GM19238 (cell line): Measurements from ENCODE around the gene DRAM1.
"Not testable (repeated sequence)": the region's sequence is repeated elsewhere in the genome, so short reads cannot be mapped to it uniquely, and the experiment has no call there.

Experiments
- DNase-seq: peaks from one replicate; pipeline ENCODE4 v3.0.0; 2011; ENCODE audit warnings: low spot score; ENCODE audit not compliant: insufficient read length

Gene DRAM1

DNA sequence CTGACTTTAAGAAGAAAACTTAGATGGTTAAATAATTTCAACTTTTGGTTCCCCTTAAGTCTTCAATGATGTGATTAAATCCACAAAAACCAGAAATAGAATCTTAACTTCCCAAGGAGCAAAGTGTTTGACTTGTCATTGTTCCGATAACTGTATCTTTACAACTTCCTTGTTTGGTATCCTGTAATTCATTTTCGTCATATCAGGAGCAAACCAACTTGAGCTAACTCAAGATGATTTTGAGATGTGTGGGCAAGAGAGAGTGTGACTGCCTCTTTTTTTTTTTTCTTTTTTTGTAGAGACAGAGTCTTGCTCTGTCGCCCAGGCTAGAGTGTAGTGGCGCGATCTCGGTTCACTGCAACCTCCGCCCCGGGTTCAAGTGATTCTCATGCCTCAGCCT is 25.3 kb downstream of the DRAM1 start:
- DNase-seq = no peak

DNA sequence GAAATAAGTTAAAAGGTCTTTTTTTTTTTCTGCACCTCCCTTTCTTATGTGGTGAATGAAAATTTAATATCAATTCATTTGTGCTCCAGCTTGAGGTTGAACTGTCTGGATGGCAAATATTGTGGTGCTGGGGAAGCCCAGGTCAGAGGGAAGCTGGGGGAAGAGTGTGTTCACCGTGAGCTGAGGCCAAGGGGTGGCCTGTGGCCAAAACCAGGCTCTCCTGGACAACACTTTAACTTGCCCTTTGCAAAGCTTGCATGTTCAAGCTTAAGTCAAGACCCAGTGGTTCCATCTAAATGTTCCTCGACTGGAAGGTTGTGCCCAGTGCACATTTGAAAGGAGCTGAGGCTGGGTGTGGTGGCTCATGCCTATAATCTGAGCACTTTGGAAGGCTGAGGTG is 28.8 kb downstream of the DRAM1 start:
- no peak for DNase-seq

DNA sequence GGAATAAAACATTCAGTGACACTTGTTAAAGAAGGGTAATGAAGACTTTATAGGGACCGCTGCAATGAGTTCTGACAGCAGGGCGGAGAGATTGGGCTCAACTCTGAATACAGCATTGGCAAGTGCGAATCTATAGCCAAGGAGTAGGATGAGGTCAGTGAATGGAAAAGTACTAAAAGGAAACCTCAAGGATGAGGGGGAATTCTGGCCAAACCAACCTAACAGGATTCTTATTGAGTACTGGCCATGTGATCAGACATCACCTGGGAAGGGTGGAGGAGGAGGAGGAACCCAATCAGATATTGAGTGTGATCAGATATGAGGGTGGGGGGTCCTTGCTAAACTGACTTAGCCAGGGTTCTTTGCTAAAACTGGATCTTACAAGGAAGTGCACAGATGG is 31.0 kb downstream of the DRAM1 start:
- no peak for DNase-seq

DNA sequence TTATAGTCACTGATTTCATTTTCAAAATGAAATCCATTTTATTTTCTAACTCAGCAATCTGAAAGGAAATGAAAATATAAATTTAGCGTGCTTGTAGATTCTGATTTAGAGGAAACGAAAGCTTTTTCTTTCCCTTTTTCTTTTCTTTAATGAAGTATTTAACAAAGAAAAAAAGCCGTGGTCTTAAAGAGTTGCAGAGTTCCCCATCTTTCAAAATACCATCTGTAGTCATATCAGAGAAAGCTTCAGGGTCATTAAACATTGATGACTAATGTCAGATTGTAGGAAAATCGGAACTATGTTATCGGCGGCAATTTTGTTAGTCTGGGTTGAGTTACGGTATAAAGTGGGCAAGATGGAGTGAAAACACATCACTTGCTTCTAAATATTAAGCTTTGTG is 32.3 kb downstream of the DRAM1 start:
- DNase-seq = no peak

DNA sequence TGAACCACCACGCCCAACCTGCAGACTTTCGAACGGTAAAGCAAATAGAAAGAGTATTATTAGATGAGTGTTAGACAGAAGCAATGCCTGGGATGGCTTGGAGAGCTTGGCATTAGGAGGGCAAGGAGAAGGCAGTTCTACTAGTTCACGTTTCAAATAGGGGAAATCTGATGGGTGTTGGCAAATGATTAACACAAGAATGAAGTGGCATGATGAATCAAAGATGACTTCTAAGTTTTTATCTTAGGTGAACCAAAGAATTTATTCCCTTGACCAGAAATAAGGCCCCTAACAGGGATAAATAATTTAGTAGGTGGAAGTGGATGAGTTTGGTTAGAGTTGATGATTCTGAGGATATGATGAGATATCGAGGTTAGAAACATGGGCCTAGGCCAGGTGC is 38.5 kb downstream of the DRAM1 start:
- DNase-seq = no peak

DNA sequence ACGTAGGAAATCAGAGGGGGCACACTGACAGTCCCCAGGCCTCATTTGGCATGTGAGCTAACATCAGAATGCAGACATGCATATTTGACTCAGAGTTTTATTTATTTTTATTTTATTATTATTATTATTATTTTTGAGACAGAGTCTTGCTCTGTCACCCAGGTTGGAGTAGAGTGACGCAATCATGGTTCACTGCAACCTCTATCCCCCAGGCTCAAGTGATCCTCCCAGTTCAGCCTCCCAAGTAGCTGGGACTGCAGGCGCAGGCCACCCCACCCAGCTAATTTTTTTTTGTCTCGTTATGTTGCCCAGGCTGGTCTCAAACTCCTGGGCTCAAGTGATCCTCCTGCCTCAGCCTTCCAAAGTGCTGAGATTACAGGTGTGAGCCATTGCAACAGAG is 41.4 kb downstream of the DRAM1 start:
- DNase-seq = not testable (repeated sequence)

DNA sequence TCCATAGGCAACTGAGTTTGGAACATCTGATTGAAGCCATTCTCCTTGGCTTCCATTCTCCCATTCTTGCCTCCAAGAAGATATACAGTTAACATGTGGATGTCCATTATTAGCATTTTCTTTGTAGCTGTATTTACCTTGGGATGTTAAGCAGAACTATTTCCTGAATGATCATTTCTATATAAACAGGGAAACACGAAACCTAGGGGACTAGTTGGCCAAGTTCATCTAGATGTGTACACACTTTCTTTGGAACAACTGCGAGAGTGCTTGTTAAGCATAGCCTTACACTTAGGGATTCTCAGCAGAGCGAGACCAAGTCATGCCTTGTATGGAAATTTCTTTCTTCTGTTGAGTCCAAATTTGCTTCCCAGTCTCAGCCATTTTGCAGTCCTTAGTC is 42.1 kb downstream of the DRAM1 start:
- no peak for DNase-seq

DNA sequence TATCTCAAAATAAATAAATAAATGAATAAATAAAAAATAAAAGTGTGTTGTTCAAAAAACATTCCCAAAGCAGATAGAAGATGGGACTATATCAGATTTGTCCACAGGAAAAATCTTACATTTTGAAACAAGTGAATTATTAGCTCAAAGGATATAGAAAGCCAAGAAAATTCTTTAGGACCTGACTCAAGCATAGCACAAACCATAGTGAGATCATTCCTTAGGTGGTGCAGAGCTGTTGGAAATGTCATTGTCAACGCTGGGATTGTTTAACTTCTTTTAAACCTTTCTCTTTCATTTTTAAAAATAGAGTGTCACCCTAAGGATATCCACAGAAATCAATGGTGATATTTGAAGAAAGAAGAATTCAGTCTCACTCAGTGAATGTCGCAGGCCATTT is 43.5 kb downstream of the DRAM1 start:
- DNase-seq = no peak

DNA sequence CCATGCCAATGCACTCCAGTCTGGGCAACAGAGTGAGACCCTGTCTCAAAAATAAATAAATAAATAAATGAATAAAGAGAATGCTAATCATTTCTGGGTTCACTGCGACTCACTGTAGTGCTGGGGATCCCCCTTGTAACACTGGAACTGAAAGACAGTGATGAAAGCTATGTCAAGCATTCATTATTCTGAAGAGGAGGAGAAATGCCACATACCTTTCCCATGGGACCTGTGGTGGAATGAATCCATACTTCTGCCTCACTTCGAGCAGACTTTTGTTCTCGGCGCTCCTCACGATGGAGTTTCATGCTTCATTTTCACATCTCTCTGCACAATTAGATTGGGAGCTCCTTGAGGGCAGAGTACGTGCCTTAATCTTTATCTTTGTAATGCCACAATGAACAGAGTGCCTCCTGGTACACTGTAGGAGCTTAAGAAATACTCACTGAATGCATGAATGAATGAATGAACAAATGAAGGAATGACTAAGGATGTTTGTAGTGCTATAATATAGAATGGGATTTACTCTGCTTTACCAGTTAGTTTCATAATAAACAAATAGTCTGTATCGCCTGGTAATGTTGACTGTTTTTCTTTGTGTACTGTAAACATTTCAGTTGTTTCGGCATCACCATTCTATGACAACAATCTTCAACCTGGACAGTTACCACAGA is 45.8 kb downstream of the DRAM1 start:
- no peak for DNase-seq

DNA sequence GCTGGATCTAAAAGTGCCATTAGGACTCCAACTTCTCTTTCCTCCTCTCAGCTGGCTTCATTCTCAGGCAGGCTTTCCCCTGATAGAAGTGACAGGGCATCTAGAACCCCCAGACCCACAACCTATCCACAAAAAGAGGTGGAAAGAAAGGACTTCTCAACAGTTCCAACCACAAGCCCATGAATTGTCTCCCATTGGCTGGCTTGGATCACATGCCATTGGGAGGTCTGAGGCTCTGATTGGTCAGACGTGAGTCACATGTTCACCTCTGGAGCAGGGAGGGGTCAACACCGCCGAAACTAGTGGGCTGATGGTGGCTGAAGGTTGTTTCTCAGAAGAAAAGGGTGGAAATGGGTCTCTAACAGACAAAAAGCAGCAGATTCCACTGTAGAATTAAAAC is 47.2 kb downstream of the DRAM1 start:
- DNase-seq = no peak

DNA sequence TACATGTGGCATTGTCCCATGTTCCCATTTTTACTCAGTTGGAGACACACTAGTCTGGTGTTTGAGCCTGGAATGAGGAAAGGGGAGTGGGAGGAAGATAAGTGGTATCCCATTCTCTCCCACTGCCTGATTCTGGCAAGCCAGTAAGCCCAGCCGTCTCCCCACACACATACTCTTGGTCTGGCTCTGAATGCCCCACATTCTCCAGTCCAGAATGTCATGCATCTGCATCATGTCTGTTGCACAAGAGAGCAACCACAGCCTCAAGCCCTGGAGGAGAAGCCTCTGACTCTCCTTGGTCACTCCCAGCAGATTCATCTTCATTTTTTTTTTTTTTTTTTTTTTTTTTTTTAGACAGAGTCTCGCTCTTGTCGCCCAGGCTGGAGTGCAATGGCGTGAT is 48.0 kb downstream of the DRAM1 start:
- no peak for DNase-seq

DNA sequence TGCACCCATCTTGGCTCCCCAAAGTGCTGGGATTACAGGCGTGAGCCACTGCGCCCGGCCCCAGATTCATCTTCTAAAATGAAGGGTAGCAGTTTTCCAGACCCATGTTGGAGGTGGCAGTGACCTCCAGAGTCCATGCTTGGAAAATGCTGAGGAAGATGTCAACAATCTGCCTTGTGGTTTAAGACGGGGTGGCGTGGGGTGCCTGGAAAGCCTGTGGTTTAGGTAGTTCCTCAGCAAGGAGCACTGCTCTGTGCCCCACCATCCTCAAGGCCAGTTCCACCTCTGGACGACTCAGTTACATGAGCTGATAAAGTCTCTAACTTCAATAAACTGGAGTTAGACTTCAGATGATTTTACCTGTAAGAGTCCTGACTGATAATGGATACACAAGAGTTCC is 48.6 kb downstream of the DRAM1 start:
- DNase-seq = no peak

DNA sequence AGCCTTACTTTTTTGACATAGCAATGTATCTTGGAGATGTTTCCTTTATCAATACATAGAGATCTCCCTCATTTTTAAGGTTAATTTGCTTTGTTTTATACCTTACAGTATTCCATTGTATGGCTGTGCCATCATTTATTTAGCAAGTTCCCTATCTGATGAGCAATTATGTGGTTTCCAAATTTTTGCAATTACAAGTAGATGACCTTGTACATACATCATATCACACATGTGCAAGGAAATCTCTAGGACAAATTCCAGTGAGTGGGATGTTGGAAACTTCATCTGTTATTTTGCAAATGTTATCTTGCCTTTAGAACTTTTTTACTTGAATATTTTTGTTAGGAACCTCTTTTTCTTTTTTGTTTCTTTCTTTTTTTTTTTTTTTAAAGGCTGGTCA is 49.7 kb downstream of the DRAM1 start:
- no peak for DNase-seq

DNA sequence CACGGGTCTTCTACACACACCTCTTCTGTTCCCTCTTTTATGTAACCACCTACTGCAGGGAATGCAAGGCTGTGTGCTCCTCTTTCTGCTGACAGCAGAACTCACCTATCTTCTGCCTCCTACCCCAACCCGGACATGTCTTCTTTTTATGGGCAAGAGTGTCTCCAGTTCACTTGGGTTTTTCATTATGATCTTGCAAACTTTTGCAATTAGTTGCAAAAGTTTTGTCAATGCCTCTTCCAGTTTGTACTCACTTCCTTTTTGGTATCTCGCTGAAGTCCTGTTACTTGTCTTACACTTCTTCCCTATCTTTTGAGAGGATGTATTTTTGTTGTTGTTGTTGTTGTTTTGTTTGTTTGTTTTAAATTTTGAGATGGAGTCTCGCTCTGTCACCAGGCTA is 50.6 kb downstream of the DRAM1 start:
- DNase-seq = no peak

DNA sequence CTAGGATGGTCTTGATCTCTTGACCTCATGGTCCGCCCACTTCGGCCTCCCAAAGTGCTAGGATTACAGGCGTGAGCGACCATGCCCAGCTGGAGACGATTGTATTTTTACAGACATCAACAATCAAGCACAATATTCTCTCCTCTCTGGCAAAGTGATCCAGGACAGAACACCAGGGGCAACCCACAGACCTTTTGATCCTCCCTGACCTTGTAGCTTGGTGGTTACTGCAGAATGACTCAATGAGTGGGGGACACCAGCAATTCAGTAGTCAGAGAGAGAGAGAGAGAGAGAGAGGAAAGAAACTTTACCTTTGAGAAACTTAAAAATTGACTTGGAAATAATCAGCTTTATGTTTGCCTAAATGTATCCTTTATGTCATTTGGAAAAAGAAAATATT is 51.2 kb downstream of the DRAM1 start:
- DNase-seq = no peak

DNA sequence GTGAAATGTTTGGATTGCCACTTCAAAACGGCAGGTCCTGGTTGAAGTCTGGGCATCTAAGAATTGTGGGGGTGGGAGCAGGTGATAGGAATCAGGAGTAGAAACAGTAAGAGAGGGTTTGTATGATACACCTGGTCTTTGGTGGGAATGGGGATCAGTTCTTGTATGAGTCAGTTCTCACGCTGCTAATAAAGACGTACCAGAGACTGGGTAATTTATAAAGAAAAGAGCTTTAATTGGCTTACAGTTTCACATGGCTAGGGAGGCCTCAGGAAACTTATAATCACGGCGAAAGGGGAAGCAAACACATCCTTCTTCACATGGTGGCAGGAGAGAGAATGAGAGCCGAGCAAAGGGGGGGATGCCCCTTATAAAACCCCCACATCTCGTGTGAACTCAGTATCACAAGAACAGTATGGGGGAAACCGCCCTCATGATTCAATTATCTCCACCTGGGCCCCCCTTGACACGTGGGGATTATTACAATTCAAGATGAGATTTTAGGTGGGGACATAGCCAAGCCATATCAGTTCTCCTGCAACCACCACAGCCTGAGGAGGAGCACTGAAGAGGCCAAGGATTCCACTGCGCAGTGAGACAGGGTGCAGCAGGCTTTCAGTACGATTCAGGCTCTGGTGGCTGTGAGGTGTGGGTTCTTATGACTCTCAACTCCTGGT is 52.1 kb downstream of the DRAM1 start:
- no peak for DNase-seq

DNA sequence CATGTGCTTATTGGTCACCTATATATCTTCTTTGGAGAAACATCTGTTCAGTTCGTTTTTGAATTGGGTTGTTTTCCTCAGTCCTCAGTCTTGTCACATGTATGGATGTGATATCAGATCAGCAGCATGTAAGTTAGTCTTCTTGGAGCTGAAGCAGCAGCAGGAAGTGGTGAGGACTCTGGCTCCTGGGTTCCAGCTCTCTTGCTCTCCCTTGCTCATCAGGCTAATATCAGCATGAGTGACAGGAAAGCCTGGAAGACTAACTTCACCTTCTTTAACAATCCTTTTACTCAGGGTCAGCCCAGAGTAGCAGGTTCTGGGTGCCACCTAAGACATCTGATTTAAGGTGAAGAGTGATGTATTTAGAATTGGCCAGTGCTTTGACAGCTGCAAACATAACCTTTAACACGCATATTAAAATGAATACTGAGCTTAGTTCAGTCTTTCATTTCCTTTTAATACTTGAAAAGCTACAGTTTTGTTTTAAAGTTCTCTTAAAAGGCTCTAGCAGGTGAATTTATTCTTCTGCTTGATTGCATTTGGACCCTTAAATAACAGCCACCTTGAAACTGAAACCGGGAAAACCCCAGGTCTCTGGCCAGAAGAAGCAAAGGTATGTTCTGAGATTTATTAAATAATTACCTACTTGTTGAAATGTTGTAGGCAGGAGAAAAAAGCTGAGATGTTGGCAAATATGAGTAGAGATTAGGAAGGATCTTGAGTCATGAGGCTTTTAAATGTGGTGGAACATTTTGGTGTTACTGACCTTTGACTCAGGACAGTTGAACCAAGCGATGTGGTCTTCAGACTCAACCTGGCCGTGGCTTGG is 54.3 kb downstream of the DRAM1 start:
- DNase-seq = no peak

DNA sequence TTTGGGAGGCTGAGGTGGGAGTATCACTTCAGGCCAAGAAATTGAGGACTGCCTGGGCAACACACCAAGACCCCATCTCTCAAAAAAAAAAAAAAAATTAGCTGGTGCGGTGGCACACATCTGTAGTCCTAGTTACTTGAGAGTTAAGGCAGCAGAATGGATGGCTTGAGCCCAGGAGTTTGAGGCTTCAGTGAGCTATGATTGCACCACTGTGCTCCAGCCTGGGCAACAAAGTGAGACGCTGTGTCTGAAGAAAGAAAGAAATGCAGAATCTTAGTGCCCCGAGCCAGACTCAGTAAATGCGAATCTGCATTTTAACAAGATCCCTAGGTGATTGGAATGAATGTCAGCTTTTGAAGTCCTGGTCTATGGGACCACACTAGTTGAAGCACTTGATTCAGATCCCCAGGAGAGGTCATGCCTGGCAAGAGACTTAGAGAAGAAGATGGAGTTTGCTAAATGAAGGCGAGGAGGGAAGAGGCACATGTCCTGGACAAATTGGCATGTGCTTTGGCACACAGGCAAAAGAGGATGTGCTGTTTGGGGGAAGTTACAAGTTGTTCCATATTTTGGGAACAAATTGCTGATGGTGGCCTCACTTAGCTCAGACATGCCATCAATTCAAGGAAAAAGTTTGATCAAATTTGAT is 56.6 kb downstream of the DRAM1 start:
- no peak for DNase-seq

DNA sequence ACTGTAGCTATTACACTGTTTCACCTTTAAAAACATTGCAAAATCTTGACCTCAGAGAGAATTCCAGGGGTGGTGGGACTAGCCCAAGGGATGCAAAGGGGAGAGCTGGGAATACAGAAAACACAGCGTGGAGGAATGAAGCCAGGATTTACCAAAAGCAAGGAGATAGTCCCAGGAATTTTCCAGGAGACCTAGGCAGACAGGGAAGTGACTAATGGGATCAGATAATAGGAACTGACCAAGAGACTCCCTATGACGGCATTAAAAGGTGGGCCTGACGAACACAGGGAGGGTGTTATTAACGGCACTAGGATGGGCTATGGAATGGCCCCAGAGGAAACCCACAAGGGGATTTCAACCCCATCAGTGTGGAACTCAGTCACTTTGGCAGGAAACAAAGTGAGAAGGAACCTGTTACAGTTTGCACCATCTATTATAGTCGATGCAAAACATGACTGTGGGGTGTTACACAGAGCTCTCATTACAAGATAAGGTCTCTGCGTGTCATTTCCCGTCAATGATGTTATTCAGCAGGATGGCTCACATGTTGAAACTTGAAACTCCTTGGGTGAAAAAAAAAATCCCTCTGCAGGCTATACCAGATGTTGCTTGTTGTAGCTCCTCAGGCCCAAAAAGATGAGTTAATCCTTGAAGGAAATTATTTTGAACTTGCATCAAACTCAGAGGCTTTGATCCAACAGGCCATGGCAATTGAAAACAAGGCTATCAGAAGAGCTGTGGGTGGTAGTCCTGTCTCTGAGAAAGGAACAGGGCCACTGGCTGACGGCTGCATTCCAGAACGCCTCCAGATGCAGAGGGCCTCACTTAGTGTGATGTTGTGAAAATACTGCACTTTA is 58.7 kb downstream of the DRAM1 start:
- DNase-seq = no peak

DNA sequence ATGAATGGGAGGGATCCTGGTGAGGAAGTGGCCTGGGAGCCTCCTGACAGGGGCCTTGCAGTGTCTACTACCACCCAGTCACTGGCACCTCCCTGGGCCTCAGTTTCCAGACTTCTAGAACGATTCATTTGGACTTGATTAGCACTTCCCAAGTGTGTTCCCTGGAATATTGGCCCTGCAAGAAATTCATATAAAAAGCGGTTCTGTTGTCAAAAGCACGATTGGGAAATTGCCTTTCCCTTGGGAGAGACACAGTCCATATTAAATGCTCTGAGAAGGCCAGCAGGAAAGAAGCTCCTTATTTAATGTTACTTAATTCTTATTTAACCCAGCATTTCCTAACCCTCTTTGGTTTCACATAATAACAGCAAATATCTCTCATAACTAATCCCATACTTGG is 61.9 kb downstream of the DRAM1 start:
- DNase-seq = no peak

DNA sequence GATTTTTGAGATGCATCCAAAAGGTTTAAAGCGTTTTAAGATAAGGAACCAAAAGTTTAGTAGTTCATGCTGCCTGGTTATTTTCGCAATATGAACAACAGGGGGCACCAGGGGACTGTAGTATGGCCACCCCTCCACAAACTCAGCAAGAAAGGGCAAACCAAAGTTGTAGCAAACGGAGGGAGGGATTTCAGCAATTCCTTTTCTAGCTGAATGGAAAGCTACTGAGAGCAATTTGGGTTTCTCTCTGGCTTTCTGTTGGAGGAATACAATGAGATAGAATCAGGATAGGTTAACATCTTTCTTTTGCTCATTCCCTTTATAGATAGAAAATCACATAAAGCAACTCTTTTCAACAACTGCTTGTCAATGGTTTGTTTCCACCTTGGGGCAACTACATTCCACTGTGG is 62.5 kb downstream of the DRAM1 start:
- DNase-seq = no peak
